GM23338 (cell line): ENCODE results near the gene RFNG. TPM values are rescaled to one million over a fixed set of nuclear protein-coding genes. Genes with fewer than 3 reads are reported as not detected.

Experiments used
- ATAC-seq: fragments of 200-7000 bp; cut with Tn5 transposase; 3 replicates; pipeline ENCODE4 v1.9.1; 2020
- DNase-seq: peaks from one replicate; pipeline ENCODE4 v3.0.0-alpha.2; 2015; ENCODE audit warnings: low spot score
- H2AFZ ChIP-seq: fragments of 200-600 bp; sonication (generic); 2 replicates; pipeline ENCODE4 v1.8.0; 2016; ENCODE audit warnings: antibody characterized with exemption, mild to moderate bottlenecking, moderate library complexity
- H3F3A ChIP-seq: fragments of 200-600 bp; sonication (generic); replicated peaks from 2 replicates; pipeline ENCODE4 v1.8.0; 2017; ENCODE audit warnings: antibody characterized with exemption, mixed run types, low read depth
- H3K27ac ChIP-seq: fragments of 200-600 bp; sonication (generic); 2 replicates; pipeline ENCODE4 v1.6.1; 2016; ENCODE audit warnings: low read depth
- H3K27me3 ChIP-seq: fragments of 200-600 bp; sonication (generic); 2 replicates; pipeline ENCODE4 v1.8.0; 2016; ENCODE audit warnings: mild to moderate bottlenecking, mixed run types, moderate library complexity; ENCODE audit not compliant: insufficient read depth
- H3K36me3 ChIP-seq: fragments of 200-600 bp; sonication (generic); 2 replicates; pipeline ENCODE4 v1.8.0; 2016; ENCODE audit warnings: mild to moderate bottlenecking; ENCODE audit not compliant: insufficient read depth
- H3K4me1 ChIP-seq: fragments of 200-600 bp; sonication (generic); 2 replicates; pipeline ENCODE4 v1.8.0; 2016; ENCODE audit warnings: mild to moderate bottlenecking, moderate library complexity; ENCODE audit not compliant: insufficient read depth
- H3K4me2 ChIP-seq: fragments of 200-600 bp; sonication (generic); 2 replicates; pipeline ENCODE4 v1.7.1; 2017; ENCODE audit warnings: mixed run types
- H3K4me3 ChIP-seq: fragments of 200-600 bp; sonication (generic); 2 replicates; pipeline ENCODE4 v1.6.1; 2016; ENCODE audit warnings: mixed run types
- H3K79me2 ChIP-seq: fragments of 200-600 bp; sonication (generic); replicated peaks from 2 replicates; pipeline ENCODE4 v1.8.0; 2017; ENCODE audit warnings: mild to moderate bottlenecking; ENCODE audit not compliant: insufficient read depth
- H3K9me2 ChIP-seq: fragments of 200-600 bp; sonication (generic); 2 replicates; pipeline ENCODE4 v1.8.0; 2017; ENCODE audit not compliant: insufficient read depth
- H4K20me1 ChIP-seq: fragments of 200-600 bp; sonication (generic); replicated peaks from 2 replicates; pipeline ENCODE4 v1.8.0; 2017; ENCODE audit warnings: mild to moderate bottlenecking; ENCODE audit not compliant: insufficient read depth
- H3K27ac Mint-ChIP-seq: 2 replicates; pipeline ENCODE4 v1.8.0; 2020; ENCODE audit warnings: inconsistent platforms, mild to moderate bottlenecking, moderate library complexity, mixed read lengths
- H3K27me3 Mint-ChIP-seq: 3 replicates; pipeline ENCODE4 v1.8.0; 2022; ENCODE audit warnings: low read depth, mild to moderate bottlenecking, moderate library complexity, mixed read lengths, inconsistent platforms; ENCODE audit not compliant: insufficient read depth, poor library complexity
- H3K36me3 Mint-ChIP-seq: 3 replicates; pipeline ENCODE4 v1.8.0; 2021; ENCODE audit warnings: low read depth, mild to moderate bottlenecking, inconsistent platforms, moderate library complexity, mixed read lengths
- H3K4me1 Mint-ChIP-seq: 3 replicates; pipeline ENCODE4 v1.8.0; 2020; ENCODE audit warnings: mild to moderate bottlenecking, inconsistent platforms, mixed read lengths
- H3K4me3 Mint-ChIP-seq: 3 replicates; pipeline ENCODE4 v1.8.0; 2021; ENCODE audit warnings: moderate library complexity, mild to moderate bottlenecking, inconsistent platforms, mixed read lengths
- H3K9me3 Mint-ChIP-seq: 3 replicates; pipeline ENCODE4 v1.8.0; 2020; ENCODE audit warnings: moderate library complexity, mild to moderate bottlenecking, inconsistent platforms, mixed read lengths
- CREB1 ChIP-seq: fragments of 250-450 bp; sonication (Bioruptor Pico); IDR thresholded peaks from 2 replicates; pipeline ENCODE4 v1.5.0; 2020; ENCODE audit warnings: low read depth, mild to moderate bottlenecking, moderate library complexity
- ETS1 ChIP-seq: IDR thresholded peaks from 2 replicates; pipeline ENCODE4 v1.6.1; 2016; ENCODE audit warnings: antibody characterized with exemption
- EZH2phosphoT487 ChIP-seq: fragments of 200-600 bp; sonication (generic); IDR thresholded peaks from one replicate; pipeline ENCODE4 v1.8.1; 2018; ENCODE audit warnings: antibody characterized with exemption; ENCODE audit not compliant: unreplicated experiment
- JUNB ChIP-seq: IDR thresholded peaks from one replicate; pipeline ENCODE4 v1.6.1; 2016; ENCODE audit warnings: antibody characterized with exemption; ENCODE audit not compliant: unreplicated experiment
- NANOG ChIP-seq: IDR thresholded peaks from 2 replicates; pipeline ENCODE4 v1.6.1; 2016; ENCODE audit warnings: antibody characterized with exemption, borderline replicate concordance
- POLR2AphosphoS5 ChIP-seq: IDR thresholded peaks from 2 replicates; pipeline ENCODE4 v1.6.1; 2016; ENCODE audit warnings: antibody characterized with exemption, low read depth
- ZNF114 ChIP-seq: fragments of 250-450 bp; sonication (Bioruptor Pico); IDR thresholded peaks from 2 replicates; pipeline ENCODE4 v1.5.0; 2020; ENCODE audit warnings: mild to moderate bottlenecking, moderate library complexity
- ZNF462 ChIP-seq: fragments of 250-450 bp; sonication (Bioruptor Pico); IDR thresholded peaks from 2 replicates; pipeline ENCODE4 v1.5.0; 2020; ENCODE audit warnings: mild to moderate bottlenecking, moderate library complexity
- polyA plus RNA-seq: library from polyadenylated mRNA; unstranded; fragments of >200 nt; fragmentation: Nextera tagmentation; extraction: Ambion mirVana; gene quantifications from 2 replicates; pipeline ENCODE4 v1.2.1, GENCODE V29; 2016
- total RNA-seq: library from RNA; depleted of rRNA; stranded (reverse); fragments of >200 nt; shearing (Covaris generic); gene quantifications from 2 replicates; pipeline ENCODE4 v1.2.3, GENCODE V29; 2014
- TF ChIP-seq, protein P1 (sequence below), 2 experiments: fragments of 200-600 bp in 1 of 2; sonication (generic) in 1 of 2; conservative IDR thresholded peaks; 2 replicates each; pipeline versions ENCODE4 v1.5.1 to v1.6.1; 2016 to 2017; ENCODE audit warnings: antibody characterized with exemption in 2 of 2, low read depth in 2 of 2, mild to moderate bottlenecking in 2 of 2, moderate library complexity in 1 of 2

RFNG gene
- total and polyA plus RNA-seq, 2 experiments from 2014 or later, result 18.0 to 44.7 TPM

DNA sequence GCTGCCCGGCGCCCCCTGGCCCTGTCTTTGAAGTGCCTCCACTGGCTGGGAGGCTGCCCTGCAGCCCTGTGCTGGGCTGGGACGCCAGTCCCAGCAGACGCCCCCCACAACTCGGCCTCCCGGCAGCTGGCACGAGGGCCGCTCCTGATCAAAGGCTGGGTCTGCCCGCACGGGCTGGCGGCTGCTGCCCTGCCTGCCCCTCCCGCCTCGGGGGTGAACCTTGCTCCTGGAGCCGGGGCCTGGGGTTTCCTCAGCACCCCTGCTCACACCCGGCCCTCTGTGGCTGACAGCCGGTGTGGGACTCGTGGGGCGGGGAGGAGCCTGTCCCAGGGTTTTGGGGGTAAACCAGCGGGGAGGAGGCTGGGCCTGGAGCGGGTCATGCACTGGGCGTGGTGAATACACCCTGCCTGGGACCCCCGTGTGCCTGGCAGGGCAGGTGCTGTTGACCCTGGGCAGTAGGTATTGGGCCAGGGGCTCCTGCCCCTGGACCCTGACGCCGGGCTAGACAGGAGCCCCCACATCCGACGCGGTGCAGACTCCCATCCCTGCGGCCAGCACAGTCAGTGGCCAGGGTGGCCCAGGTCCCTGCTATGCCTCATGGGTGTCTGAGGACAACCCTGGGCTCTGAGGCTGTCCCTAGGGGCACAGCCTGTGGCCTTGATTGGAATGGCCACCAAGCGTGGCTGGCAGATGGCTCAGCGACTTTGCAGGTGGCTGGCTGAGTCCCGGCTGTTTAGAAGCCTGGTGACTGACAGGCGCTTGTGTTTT is 50.6 kb downstream of the RFNG start:
- ATAC-seq (peak; percentile 15), DNase-seq (no peak)
- Histone ChIP-seq H4K20me1 (0 out of 2 replicates have a peak, but pooled peaks cover 4% of the 10 kb centered on the region), H3K36me3 (no peaks in the 10 kb centered on the region), H3K79me2 (no peaks in the 10 kb centered on the region), H3K27ac (no peak overlapping the region), H2AFZ (no peak overlapping the region), H3K4me2 (no peak overlapping the region), H3K4me3 (no peak overlapping the region), H3F3A (0 out of 2 replicates have a peak, but pooled peaks cover 2% of the 10 kb centered on the region), H3K9me2 (no peaks in the 10 kb centered on the region), H3K4me1 (no peaks in the 10 kb centered on the region), H3K27me3 (no peaks in the 10 kb centered on the region)
- Mint-ChIP-seq H3K36me3 (peaks cover 6% of the 10 kb centered on the region; the same call in 1 of the 3 replicates), H3K4me3 (no peak overlapping the region), H3K27me3 (peaks cover 13% of the 10 kb centered on the region), H3K4me1 (peaks cover under 1% of the 10 kb centered on the region; the same call in 1 of the 3 replicates), H3K9me3 (no peaks in the 10 kb centered on the region), H3K27ac (no peak overlapping the region)
- TF ChIP-seq NANOG, result no peak
- TF ChIP-seq POLR2AphosphoS5, result no peak
- no peak for TF ChIP-seq CREB1 (CRISPR knock-in tag)
- TF ChIP-seq ETS1, result no peak
- no peak for TF ChIP-seq ZNF462 (CRISPR knock-in tag)
- no peak for TF ChIP-seq ZNF114
- TF ChIP-seq, protein P1, sequence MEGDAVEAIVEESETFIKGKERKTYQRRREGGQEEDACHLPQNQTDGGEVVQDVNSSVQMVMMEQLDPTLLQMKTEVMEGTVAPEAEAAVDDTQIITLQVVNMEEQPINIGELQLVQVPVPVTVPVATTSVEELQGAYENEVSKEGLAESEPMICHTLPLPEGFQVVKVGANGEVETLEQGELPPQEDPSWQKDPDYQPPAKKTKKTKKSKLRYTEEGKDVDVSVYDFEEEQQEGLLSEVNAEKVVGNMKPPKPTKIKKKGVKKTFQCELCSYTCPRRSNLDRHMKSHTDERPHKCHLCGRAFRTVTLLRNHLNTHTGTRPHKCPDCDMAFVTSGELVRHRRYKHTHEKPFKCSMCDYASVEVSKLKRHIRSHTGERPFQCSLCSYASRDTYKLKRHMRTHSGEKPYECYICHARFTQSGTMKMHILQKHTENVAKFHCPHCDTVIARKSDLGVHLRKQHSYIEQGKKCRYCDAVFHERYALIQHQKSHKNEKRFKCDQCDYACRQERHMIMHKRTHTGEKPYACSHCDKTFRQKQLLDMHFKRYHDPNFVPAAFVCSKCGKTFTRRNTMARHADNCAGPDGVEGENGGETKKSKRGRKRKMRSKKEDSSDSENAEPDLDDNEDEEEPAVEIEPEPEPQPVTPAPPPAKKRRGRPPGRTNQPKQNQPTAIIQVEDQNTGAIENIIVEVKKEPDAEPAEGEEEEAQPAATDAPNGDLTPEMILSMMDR (conservative IDR thresholded peaks at IDR 0.05; ENCODE audit: low read depth in 2 of 2), result 0 out of 4 replicates have a peak, but pooled peaks of 1 of the 2 experiments have one; percentile 8
- TF ChIP-seq EZH2phosphoT487, result no peak
- TF ChIP-seq JUNB, result no peak
